HG02571 (cell line): ENCODE data around the gene ELAC2.
"Not testable (repeated sequence)": the region's sequence is repeated elsewhere in the genome, so short reads cannot be mapped to it uniquely, and the experiment has no call there.

ENCODE experiments used
- ATAC-seq: cut with Tn5 transposase; IDR thresholded peaks from one replicate; pipeline ENCODE4 v1.9.1; 2021; ENCODE audit warnings: mild to moderate bottlenecking, moderate library complexity; ENCODE audit not compliant: unreplicated experiment

ELAC2 gene

DNA sequence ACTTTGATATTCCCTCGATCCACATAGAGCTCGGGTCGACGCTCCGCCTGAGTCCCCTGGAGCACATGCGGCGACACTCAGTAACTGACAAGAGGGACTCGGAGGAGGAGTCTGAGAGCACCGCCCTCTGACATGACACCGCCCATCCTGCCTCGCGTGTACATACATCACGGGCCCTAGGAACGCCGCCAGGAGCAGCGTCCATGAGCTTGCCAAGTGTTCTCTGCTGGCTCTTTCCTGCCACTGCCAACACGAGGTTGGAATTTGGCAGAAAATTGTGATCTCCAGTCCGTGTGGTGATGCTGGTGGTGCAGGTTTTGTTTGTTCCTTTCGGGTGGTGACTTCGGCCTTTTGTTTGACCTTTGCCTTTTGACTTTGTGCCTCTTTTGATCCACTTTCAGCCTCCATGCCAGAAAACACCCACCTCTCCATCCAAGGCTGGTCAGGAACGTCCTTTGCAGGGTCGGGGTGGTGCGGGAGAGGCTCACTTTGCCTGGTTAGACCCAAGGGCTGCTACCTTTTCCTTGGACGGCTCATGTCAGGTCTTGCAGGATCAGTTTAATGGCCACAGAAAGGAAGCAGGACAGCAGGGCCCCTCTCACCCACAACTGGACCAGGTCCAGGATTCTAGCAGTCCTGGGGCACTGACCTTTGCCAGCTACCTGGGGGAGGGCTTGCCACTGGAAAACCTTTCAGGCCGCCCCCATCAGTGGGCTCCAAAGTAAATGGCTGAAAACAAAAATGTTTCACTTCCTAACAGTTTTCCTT is 27.6 kb downstream of the ELAC2 start:
- ATAC-seq: no peak

DNA sequence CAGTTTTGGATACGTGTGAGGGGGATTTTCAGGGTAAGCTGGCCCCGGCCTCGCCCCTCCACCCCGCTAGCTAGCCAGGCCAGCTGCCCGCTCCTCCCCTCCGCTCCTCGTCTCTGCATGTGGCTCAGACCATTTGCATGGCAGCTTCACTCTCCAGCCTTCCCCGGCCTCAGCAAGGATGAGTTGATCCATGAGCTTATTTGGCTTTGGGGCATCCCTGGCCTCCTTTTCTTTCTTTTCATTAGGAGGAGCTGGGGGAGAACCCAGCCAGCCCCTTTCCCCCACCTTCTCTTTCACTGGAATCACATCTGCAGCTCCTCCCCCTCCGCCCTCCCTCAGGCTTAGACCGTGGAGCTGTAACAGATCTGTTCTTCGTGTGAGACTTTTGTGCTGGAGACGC is 30.7 kb downstream of the ELAC2 start:
- no peak for ATAC-seq

- ATAC-seq: no peak
These were observed 32.2 kb downstream of the ELAC2 start for GRCh38 chr17:12985431-12986293.

DNA sequence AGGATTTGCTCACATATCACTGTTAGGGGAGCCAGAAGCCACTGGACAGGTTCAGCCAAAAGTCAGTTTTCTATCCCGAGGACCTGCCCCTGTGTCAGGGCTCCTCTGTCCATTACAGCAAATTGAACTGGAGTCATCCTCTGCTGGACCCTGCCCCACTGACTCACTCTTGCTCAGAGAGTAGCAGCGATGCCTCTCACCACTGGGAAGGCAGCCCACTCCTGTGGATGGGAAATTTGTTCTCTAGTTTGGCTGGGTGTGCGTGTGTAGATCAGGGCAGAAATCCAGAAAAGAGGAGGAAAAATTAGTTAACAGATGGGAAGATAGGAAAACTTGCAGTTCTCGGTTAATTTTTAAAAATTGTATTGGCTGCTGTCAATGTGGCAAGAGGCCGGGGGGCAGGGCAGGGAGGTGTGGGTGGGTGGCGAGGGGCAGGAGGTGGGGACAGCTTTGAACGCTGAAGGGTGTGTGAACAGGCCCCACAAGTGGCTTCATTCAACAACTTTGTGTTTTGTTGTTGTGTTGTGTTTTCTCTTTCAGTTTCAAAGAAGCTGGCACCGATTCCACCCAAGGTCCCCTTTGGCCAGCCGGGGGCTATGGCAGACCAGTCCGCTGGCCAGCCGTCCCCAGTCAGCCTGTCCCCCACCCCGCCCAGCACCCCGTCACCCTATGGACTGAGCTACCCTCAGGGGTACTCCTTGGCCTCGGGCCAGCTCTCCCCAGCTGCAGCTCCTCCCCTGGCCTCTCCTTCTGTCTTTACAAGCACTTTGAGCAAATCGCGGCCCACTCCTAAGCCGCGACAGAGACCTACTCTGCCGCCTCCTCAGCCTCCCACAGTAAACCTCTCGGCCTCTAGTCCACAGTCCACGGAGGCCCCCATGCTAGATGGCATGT is 33.6 kb downstream of the ELAC2 start:
- no peak for ATAC-seq

DNA sequence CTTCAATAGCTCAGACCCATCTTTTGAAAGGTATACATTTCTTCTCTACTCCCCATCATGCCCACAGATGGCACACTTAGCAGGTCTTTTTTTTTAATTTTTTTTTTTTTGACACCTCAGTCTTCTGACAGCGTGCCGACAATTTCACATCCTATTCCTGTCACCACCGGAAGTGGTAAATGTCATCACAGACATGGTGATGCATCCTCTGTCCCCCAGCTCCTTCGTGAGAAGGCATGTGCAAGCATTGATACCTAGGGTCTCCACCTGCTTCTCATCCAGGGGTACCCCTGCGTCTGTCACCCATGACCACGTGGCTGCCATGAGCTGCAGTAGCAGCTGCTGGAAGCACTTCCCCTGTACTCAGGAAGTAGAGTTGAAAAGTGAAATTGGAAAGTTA is 35.6 kb downstream of the ELAC2 start:
- ATAC-seq: no peak

DNA sequence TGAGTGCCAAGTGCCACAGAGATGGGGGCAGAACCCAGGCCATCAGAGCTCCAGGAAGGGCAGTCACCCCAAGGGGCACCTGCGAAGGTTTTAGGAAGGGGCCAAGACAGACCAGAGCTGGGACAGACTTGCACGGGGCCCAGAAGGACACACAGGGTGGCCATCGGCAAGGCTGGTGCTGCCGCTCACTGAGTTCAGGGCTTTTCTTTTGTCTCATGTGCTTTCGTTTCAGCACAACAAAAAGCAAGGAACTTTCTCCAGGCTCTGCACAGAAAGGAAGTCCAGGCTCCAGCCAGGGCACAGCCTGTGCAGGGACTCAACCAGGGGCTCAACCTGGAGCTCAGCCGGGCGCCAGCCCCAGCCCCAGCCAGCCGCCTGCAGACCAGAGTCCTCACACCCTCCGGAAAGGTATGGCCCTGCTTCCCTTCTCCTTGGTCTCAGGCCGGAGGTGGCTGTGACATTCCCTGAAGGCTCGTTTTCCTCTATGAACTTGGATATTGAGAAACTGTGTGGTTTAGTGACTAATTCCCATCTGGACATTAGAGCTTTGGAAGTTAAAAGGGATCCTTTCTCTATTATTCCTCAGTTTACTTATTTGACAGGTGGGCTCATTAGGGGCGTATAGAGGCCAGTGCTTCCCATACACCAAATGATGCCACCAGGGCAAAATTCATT is 37.9 kb downstream of the ELAC2 start:
- ATAC-seq: no peak

DNA sequence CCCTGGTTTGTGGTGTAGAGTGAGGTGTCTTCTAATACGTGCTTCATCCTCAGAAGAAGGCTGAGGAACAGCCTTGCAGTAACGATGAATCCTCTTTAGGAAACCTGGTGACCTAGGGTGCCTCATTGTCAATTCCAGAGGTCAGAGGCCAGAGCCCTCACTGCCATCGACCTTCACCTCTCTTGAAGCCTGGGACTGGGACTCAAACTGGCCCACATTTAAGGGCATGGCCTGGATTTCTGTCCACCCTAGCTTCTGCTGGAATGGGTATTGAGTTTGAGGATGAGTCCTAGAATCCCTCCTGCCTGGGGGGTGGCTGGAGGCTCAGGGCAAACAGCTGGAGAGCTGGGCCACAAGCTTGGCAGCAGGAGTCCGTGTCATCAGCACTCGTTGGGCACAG is 38.6 kb downstream of the ELAC2 start:
- no peak for ATAC-seq

- not testable (repeated sequence) for ATAC-seq
These were observed 39.0 kb downstream of the ELAC2 start for GRCh38 chr17:12978787-12979186.

- ATAC-seq: no peak
These were observed 40.6 kb downstream of the ELAC2 start for GRCh38 chr17:12977008-12977751.

GRCh38 chr17:12974005-12974531 is 43.8 kb downstream of the ELAC2 start:
- ATAC-seq: no peak

GRCh38 chr17:12973496-12974004 is 44.3 kb downstream of the ELAC2 start:
- ATAC-seq: no peak

DNA sequence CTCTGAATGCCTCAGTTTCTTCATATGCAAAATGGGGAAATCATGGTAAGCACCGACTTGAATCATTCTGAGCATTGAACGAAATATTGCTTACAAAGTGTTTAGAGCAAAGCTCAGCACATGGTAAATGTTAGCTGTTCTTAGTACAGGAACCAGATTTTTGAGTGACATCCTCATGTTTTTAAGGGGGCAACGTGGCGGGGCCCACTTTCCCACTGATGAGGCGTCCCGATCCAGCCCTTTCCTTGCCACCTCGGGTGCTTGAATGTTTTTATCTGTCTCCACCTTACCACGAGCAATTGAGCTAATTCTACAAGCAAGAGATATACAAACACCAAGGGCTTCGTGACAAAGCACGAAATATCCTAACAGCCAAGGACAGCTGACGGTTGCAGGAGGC is 49.9 kb downstream of the ELAC2 start:
- ATAC-seq: no peak

DNA sequence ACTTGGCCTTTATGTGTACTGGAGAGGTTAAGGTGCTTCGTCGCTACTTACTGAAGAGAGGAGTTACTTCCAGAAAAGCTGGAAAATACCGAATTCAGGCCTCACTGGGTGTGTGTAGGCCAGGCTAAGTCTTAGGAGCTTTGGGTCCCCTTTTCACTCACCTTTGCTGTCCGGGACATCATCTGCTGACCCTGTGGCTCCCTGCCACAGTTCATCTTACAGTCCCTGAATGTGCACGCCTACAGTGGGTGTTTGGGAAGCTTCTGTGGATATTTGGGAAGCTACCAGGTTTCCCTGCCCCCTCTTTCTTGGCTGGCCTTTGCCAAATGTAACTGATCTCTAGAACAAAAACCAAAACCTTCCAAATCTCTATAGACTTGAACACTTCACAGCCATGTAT is 51.4 kb downstream of the ELAC2 start:
- ATAC-seq: no peak

GRCh38 chr17:12965988-12966387 is 51.8 kb downstream of the ELAC2 start:
- ATAC-seq: no peak

- ATAC-seq: no peak
These were observed 53.0 kb downstream of the ELAC2 start for GRCh38 chr17:12964840-12965239.

GRCh38 chr17:12964162-12964561 is 53.7 kb downstream of the ELAC2 start:
- no peak for ATAC-seq

- ATAC-seq: no peak
These were observed 54.3 kb downstream of the ELAC2 start for GRCh38 chr17:12963505-12963904.

- ATAC-seq: no peak
These were observed 56.2 kb downstream of the ELAC2 start for GRCh38 chr17:12961655-12962054.

- no peak for ATAC-seq
These were observed 58.4 kb downstream of the ELAC2 start for GRCh38 chr17:12959441-12959840.
